ENCODE results near the gene NPIPA1.
"Not testable (repeated sequence)": the region's sequence is repeated elsewhere in the genome, so short reads cannot be mapped to it uniquely, and the experiment has no call there.

The NPIPA1 gene

DNA sequence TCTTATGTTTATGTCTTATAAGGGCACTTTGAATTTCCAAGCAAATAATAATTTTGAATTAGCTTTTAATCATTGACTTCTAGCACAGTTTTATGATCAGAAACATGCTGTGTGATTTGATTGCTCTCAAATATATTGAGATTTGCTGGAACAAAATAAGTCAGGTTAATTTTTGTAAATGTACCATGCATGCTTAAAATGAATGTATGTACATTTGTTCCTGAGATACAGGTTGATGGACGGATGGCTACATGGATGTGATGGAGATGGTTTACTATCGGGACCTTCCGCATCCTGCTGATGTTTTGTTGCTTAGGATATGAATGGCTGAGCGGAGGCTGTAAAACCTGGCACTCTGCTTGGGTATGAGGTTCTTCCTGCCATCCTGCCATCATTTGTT lies at the start of gene NPIPA1:
NPIPA1 (plus strand) TSS at position 301 of the 400 bp plus-strand sequence; CDS start at position 301, 0 bp downstream.
- DNase-seq (ENCODE audit: low spot score): not testable (repeated sequence)

DNA sequence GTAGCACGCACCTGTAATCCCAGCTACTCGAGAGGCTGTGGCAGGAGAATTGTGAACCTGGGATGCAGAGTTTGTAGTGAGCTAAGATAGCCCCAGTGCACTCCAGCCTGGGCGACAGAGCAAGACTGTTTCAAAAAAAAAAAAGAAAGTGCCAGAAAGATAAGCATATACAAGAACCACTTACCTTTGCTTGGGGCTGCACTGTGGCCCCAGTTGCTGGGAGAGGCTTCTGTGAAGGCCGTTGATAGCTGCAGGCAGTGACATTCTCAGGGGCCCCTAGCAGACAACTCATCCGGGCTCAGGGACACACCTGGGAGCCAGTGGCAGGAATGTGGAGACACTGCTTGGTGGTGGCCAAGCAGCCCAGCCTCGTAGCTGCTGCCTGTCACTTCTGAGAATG lies 45.1 kb upstream of the NPIPA1 start:
- DNase-seq (ENCODE audit: low spot score): not testable (repeated sequence)

DNA sequence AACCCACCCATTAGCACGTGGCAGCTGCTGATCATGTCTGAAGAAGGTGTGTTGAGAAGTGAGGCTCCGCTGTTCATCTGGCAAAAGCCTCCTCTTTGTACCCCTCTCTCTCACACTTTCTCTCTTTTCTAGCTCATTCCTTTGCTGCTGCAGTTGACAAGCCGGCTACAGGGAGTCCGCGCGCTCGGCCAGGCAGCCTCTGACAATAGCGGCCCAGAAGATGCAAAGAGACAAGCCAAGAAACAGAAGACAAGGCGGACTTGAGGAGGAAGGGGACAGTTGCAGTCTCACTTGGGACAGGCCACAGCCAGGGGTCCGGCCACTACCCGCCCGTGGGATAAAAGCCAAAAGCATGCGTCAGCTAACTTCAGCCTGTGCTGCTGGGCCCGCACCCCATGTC lies 41.9 kb upstream of the NPIPA1 start:
- not testable (repeated sequence) for DNase-seq (ENCODE audit: low spot score)

DNA sequence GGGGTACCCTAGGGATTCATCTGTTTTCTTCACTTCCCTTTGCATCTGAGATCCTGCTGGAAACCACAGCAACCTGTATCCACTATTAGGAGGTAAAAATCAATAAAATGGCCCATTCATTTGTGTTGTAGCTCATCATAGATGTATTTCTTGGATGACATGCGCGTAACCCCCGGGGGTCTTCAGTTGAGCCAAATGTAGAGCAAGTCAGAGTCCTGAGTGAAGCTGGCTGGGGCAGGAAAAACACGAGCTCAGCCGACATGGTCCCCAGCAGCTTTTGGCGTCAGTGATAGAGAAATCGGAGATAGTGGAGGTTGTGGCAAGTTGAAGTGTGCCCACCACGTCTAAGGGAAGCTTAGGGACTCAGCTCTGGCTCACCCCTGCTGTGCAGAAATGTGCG lies 41.2 kb upstream of the NPIPA1 start:
- DNase-seq (ENCODE audit: low spot score): not testable (repeated sequence)

DNA sequence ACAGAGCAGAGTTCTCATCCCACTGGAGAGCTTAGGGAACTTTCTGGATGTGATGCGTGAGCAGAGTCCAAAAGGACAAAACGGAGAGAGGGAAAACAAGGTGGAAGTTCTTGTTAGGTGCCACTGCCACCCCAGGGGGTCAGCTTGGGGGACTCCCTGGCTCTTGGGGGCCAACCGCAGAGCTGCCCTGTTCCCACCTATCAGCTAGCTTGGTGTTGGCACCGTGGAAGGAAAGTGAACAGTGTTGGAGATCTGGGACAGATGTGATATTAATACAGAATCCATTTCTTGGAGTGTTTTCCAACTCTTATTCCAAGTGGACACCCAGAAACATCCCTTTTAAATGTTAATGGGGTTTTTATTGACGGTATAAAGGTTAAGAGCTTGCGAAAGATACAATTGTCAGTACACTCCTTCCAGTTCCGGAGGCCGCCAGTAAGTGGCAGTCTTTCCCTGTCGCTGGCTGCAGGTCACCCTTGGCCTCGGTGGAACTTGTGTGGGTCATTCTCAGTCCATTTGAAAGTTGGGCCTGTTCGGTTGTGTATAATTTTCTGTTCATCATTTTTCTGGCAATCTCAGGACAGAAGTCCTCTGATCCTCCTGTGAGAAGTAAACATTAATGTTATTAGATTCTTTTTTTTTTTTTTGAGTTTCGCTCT lies 40.1 kb upstream of the NPIPA1 start:
- not testable (repeated sequence) for DNase-seq (ENCODE audit: low spot score)

DNA sequence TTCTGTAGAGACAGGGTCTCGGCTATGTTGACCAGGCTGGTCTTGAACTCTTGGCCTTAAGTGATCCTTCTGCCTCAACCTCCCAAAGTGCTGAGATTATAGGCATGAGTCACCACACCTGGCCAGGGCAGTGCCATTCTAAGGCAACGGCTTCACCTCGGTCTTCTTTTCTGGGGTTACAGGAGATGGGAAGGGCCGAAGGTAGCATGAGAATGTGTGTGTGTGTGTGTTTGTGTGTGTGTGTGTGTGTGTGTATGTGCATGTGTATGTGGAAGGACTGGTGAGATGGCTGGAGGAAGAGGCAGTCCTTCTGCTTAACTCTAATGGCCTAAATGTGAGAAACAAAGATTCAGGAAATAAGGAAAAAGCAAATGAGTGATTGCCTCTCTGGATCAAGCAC lies 39.1 kb upstream of the NPIPA1 start:
- DNase-seq (ENCODE audit: low spot score): not testable (repeated sequence)

DNA sequence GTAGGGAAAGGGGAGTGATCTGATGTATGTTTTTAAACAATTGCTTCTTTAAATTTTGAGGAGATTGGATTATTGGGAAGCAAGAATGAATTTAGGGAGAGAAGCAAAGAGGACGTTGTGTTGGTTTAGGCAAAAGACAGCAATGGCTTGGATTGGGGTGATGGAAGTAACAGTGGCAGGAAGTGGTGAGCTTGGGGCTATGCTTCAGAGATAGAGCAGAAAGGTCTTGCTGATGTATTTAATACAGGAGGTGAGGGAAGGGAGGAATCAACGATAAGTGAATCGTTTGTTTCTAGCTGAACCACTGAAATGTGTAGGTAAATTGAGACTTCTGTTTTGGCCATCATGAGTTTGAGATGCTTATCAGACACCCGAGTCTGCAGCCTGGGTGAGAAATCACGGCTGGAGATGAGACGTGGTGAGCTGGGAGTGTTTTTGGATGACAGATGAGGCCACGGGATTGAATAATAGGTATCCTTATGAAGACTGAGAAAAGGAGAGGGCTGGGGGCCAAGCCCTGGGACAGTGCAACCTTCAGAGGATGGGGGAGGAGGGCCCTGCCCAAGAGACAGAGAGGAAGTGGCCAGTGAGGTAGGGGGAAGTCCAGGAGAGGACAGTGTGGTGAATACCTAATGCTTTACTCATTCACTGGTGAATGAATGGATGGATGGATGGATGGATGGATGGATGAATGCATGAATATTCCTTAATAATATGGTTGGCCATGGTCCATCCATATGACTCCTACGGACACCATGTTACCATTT lies 33.9 kb upstream of the NPIPA1 start:
- not testable (repeated sequence) for DNase-seq (ENCODE audit: low spot score)

DNA sequence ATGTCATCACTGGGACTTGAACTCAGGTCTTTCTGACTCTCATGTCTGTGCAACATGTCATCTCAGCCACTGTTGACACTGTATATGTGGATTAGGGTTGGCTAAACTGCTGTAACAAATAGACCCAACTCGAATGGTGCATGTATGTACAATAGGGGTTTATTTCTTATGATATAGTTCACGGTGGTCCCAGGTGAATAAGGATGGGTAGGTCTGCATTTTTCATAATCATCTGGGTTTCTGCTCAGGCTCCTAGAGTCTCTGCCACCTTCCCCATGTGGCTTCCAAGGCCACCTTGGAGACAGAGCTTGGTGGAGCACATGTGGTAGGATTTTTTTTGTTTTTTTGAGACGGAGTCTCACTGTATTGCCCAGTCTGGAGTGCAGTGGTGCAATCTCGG lies 27.5 kb upstream of the NPIPA1 start:
- DNase-seq (ENCODE audit: low spot score): not testable (repeated sequence)

DNA sequence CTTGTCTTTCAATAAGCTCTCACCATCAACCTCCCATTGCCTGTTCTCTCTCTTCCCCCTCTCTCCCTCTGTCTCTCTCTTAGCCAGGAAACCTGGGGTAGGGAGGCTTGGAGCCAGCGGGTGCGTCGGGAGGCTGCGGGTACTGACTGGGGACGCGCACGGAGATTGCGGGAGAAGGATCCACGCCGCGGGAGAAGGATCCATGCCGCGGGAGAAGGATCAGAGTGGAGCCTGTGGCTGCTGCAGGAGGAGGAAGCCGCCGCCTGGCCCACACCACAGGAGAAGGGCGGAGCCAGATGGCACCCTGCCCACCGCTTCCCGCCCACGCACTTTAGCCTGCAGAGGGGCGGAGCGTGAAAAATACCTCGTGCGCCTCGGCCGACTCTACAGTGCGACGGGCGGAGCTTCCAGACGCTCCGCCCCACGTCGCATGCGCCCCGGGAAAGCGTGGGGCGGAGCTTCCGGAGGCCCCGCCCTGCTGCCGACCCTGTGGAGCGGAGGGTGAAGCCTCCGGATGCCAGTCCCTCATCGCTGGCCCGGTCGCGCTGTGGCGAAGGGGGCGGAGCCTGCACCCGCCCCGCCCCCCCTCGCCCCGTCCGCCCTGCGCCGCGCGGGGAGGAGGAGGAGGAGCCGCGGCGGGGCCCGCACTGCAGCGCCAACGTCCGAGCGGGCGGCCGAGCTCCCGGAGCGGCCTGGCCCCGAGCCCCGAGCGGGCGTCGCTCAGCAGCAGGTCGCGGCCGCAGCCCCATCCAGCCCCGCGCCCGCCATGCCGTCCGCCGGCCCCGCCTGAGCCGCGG lies 26.2 kb upstream of the NPIPA1 start:
- not testable (repeated sequence) for DNase-seq (ENCODE audit: low spot score)

DNA sequence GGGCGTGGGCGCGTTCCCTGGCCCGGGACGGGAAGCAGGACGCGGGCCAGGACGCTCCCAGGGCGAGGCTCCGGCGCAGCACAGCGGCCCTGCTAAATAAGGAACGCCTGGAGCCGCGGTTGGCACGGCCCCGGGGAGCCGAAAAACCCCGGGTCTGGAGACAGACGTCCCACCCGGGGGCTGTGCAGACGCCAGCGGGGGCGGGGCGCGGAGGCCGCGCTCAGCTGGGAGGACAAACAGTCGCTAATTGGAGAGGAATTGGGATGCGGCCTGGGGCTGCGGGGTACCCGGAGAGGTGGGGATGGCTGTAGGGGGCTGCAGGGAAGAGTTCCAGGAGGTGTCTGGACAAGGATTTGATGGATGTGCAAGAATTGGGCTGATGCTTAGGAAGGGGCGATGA lies 25.3 kb upstream of the NPIPA1 start:
- DNase-seq (ENCODE audit: low spot score): not testable (repeated sequence)

DNA sequence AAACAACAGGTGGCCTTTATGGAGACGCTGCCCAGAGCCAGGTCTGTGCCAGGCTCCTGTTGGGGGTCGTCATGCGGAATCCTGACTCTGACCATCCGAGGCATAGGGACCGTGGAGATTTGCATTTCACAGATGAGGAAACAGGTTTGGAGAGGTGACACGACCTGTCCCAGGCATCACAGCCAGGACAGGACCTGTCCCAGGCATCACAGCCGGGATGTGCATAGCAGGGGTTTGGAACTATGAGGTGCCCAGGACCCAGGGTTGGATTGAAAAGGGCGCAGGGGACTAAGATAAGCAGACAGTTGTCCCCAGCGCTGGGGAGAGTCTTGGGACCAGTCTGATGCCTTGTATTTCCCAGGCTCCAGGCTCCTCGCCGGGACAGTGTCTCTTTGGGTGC lies 24.7 kb upstream of the NPIPA1 start:
- DNase-seq (ENCODE audit: low spot score): not testable (repeated sequence)

DNA sequence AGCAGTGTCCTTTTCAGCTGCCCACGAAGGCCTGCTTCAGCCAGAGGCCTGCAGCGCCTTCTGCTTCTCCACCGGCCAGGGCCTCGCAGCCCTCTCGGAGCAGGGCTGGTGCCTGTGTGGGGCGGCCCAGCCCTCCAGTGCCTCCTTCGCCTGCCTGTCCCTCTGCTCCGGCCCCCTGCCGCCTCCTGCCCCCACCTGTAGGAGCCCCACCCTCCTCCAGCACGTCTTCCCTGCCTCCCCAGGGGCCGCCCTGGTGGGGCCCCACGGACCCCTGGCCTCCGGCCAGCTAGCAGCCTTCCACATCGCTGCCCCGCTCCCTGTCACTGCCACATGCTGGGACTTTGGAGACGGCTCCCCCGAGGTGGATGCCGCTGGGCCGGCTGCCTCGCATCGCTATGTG lies 18.7 kb upstream of the NPIPA1 start:
- DNase-seq (ENCODE audit: low spot score): not testable (repeated sequence)

DNA sequence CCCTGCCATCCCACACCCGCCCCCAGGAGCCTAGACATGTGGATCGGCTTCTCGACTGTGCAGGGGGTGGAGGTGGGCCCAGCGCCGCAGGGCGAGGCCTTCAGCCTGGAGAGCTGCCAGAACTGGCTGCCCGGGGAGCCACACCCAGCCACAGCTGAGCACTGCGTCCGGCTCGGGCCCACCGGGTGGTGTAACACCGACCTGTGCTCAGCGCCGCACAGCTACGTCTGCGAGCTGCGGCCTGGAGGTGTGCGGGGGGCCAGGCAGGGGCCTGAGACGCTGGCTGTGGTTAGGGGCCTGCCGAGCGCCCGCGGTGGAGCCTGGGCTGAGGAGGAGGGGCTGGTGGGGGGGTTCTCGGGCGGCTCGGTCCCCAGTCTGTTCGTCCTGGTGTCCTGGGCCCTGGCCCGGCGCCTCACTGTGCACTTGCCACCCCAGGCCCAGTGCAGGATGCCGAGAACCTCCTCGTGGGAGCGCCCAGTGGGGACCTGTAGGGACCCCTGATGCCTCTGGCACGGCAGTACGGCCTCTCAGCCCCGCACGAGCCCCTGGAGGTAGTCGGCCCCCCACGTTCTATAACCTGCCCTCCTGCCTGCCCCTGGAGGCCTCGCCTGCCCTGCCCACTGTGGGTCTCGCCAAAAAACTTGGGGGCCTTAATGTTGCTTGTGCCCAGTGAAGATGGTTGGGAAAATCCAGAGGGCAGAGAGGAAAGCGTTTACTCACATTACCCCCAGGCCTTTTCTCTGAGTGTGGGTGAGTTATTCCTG lies 17.2 kb upstream of the NPIPA1 start:
- DNase-seq (ENCODE audit: low spot score): not testable (repeated sequence)

DNA sequence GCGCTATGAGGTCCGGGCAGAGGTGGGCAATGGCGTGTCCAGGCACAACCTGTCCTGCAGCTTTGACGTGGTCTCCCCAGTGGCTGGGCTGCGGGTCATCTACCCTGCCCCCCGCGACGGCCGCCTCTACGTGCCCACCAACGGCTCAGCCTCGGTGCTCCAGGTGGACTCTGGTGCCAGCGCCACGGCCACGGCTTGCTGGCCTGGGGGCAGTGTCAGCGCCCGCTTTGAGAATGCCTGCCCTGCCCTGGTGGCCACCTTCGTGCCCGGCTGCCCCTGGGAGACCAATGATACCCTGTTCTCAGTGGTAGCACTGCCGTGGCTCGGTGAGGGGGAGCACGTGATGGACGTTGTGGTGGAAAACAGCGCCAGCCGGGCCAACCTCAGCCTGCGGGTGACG lies 15.0 kb upstream of the NPIPA1 start:
- DNase-seq (ENCODE audit: low spot score): not testable (repeated sequence)

DNA sequence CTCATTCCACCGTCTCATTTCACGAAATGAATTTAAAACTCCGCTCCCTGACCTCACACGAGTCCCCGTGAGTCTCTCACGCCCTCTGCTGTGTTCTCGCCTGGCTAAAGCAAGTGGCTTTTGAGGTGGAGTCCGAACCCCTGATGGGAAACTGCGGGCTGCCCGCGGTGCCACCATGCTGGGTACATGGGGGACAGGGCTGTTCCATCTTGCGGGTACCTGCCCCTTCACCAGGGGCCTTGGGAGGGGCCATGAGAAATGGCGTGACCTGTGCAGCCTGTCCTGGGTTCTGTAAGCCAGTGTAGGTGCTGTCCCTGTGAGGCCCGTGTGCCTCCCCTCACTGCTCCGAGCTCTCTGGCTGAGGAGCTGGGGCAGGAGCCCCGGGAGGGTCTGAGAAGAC lies 14.3 kb upstream of the NPIPA1 start:
- not testable (repeated sequence) for DNase-seq (ENCODE audit: low spot score)

DNA sequence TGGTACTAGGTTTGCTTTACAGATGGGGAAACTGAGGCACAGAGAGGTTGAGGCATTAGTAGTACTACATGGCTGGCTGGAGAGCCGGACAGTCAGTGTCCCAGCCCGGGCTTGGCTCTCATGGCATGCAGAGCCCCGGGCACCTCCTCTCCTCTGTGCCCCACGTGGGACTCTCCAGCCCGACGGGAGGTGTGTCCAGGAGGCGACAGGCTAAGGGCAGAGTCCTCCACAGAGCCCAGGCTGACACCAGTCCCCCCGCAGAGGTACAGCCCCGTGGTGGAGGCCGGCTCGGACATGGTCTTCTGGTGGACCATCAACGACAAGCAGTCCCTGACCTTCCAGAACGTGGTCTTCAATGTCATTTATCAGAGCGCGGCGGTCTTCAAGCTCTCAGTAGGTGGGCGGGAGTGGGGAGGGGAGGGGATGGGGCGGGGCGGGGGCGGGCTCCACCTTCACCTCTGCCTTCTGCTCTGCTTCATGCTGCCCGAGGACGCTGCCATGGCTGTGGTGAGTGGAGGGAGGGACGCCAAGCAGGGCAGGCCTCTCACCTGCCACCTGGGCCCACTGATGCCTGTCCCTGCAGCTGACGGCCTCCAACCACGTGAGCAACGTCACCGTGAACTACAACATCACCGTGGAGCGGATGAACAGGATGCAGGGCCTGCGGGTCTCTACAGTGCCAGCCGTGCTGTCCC lies 13.7 kb upstream of the NPIPA1 start:
- not testable (repeated sequence) for DNase-seq (ENCODE audit: low spot score)

DNA sequence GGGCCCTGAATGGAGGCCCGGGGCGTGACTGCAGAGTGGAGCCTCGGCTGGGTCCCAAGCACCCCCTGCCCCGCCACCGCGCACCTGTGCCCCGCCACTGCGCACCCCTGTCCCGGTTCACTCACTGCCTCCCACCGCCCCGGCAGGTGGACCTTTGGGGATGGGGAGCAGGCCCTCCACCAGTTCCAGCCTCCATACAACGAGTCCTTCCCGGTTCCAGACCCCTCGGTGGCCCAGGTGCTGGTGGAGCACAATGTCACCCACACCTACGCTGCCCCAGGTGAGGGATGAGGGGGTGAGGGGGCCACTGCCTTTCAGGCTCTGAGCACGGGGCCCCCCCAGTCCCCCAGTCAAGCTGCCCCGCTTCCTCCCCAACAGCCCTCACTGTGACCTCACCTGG lies 12.9 kb upstream of the NPIPA1 start:
- DNase-seq (ENCODE audit: low spot score): not testable (repeated sequence)

DNA sequence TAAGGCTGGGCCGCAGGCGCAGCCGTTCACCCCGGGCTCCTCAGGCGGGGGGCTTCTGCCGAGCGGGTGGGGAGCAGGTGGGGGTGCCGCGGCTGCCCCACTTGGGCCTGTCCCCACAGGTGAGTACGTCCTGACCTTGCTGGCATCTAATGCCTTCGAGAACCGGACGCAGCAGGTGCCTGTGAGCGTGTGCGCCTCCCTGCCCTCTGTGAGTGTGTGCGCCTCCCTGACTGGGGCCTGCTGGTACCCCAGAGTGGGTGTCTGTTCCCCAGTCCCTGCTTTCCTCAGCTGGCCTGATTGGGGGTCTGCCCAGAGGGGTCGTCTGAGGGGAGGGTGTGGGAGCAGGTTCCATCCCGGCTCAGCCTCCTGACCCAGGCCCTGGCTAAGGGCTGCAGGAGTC lies 12.3 kb upstream of the NPIPA1 start:
- not testable (repeated sequence) for DNase-seq (ENCODE audit: low spot score)

DNA sequence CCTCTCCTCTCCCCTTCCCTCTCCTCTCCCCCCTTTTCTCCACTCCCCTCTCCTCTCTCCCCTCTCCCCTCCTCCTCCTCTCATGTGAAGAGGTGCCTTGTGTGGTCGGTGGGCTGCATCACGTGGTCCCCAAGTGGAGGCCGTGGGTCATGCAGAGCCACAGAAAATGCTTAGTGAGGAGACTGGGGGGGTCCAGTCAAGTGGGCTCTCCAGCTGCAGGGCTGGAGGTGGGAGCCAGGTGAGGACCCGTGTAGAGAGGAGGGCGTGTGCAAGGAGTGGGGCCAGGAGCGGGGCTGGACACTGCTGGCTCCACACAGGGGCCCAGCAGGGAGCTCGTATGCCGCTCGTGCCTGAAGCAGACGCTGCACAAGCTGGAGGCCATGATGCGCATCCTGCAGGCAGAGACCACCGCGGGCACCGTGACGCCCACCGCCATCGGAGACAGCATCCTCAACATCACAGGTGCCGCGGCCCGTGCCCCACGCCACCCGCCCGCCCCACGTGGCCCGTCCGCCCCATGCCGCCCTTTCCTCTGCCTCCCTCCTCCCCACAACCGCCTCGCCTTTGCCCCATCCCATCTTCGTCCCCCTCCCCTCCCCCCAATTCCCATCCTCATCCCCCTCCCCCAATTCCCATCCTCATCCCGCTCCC lies 9.1 kb upstream of the NPIPA1 start:
- not testable (repeated sequence) for DNase-seq (ENCODE audit: low spot score)

DNA sequence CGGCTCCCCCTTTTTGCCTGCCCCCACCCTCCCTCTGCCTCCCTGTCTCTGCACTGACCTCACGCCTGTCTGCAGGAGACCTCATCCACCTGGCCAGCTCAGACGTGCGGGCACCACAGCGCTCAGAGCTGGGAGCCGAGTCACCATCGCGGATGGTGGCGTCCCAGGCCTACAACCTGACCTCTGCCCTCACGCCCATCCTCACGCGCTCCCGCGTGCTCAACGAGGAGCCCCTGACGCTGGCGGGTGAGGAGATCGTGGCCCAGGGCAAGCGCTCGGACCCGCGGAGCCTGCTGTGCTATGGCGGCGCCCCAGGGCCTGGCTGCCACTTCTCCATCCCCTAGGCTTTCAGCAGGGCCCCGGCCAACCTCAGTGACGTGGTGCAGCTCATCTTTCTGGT lies 8.1 kb upstream of the NPIPA1 start:
- DNase-seq (ENCODE audit: low spot score): not testable (repeated sequence)

DNA sequence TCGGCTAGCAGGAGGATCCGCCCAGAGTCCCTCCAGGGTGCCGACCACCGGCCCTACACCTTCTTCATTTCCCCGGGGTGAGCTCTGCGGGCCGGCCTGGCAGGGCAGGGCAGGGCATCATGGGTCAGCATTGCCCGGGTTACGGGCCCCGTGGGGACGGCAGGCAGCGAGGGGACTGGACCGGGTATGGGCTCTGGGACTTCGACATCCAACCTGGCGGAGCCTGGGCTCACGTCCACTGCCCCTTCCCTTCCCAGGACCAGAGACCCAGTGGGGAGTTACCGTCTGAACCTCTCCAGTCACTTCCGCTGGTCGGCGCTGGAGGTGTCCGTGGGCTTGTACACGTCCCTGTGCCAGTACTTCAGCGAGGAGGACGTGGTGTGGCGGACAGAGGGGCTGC lies 7.0 kb upstream of the NPIPA1 start:
- not testable (repeated sequence) for DNase-seq (ENCODE audit: low spot score)
